ENCODE measurements around the gene KCNK10. TPM values are rescaled to one million over a fixed set of nuclear protein-coding genes. Genes with fewer than 3 reads are reported as not detected.
A peak's percentile ranks its signal among the peaks of the same experiment; 100 is the strongest.

KCNK10 gene
- total and polyA plus RNA-seq, 2 experiments from 2014 or later, result 1.6 to 1.7 TPM

- Histone ChIP-seq H3K4me3 (no peak overlapping the region), H3K4me1 (ENCODE audit: insufficient read depth) (peaks cover 5% of the 10 kb centered on the region), H3K9me2 (replicated peaks; ENCODE audit: insufficient read depth) (no peaks in the 10 kb centered on the region), H3K4me2 (no peak overlapping the region), H3K79me2 (no peaks in the 10 kb centered on the region), H3K27ac (no peak overlapping the region), H3K9me3 (ENCODE audit: low read depth) (no peaks in the 10 kb centered on the region), H3K27me3 (no peaks in the 10 kb centered on the region), H4K20me1 (ENCODE audit: insufficient read depth, poor library complexity, severe bottlenecking) (no peaks in the 10 kb centered on the region), H3K36me3 (replicated peaks; ENCODE audit: insufficient read depth, low read depth) (no peaks in the 10 kb centered on the region), H2AFZ (no peak overlapping the region)
- TF ChIP-seq CTCF (IDR thresholded peaks at IDR 0.05; ENCODE audit: poor library complexity), result no peak
- no peak for TF ChIP-seq EZH2phosphoT487 (IDR thresholded peaks at IDR 0.05; ENCODE audit: low read depth, severe bottlenecking, unreplicated experiment)
- TF ChIP-seq EZH2 (IDR thresholded peaks at IDR 0.05; ENCODE audit: borderline replicate concordance), result no peak
- no peak for DNase-seq (ENCODE audit: low spot score)
- 92% methylated on average over 1 of the region's 1 CpG for WGBS (ENCODE audit: low lambda C conversion rate, missing lambda C conversion rate)
These were observed 67.9 kb downstream of the KCNK10 start for GRCh38 chr14:88255196-88255595.

GRCh38 chr14:88252498-88252897, 70.6 kb downstream of the KCNK10 start:
- Histone ChIP-seq H3K27me3 (no peaks in the 10 kb centered on the region), H3K9me3 (ENCODE audit: low read depth) (no peaks in the 10 kb centered on the region), H3K79me2 (no peaks in the 10 kb centered on the region), H3K9me2 (replicated peaks; ENCODE audit: insufficient read depth) (no peaks in the 10 kb centered on the region), H3K27ac (no peak overlapping the region), H2AFZ (no peak overlapping the region), H3K4me2 (no peak overlapping the region), H4K20me1 (ENCODE audit: insufficient read depth, poor library complexity, severe bottlenecking) (no peaks in the 10 kb centered on the region), H3K4me3 (no peak overlapping the region), H3K36me3 (replicated peaks; ENCODE audit: insufficient read depth, low read depth) (no peaks in the 10 kb centered on the region), H3K4me1 (ENCODE audit: insufficient read depth) (peaks cover 5% of the 10 kb centered on the region)
- 78% methylated on average over 3 of the region's 3 CpGs for WGBS (ENCODE audit: low lambda C conversion rate, missing lambda C conversion rate)
- TF ChIP-seq CTCF (IDR thresholded peaks at IDR 0.05; ENCODE audit: poor library complexity) (no peak), EZH2 (IDR thresholded peaks at IDR 0.05; ENCODE audit: borderline replicate concordance) (no peak), EZH2phosphoT487 (IDR thresholded peaks at IDR 0.05; ENCODE audit: low read depth, severe bottlenecking, unreplicated experiment) (no peak)
- DNase-seq (ENCODE audit: low spot score), result no peak

GRCh38 chr14:88251650-88252049, 71.4 kb downstream of the KCNK10 start:
- Histone ChIP-seq H3K27me3 (no peaks in the 10 kb centered on the region), H3K9me2 (replicated peaks; ENCODE audit: insufficient read depth) (no peaks in the 10 kb centered on the region), H3K36me3 (replicated peaks; ENCODE audit: insufficient read depth, low read depth) (no peaks in the 10 kb centered on the region), H3K4me2 (no peak overlapping the region), H3K27ac (no peak overlapping the region), H3K79me2 (no peaks in the 10 kb centered on the region), H2AFZ (no peak overlapping the region), H3K4me1 (ENCODE audit: insufficient read depth) (peaks cover 10% of the 10 kb centered on the region), H4K20me1 (ENCODE audit: insufficient read depth, poor library complexity, severe bottlenecking) (no peaks in the 10 kb centered on the region), H3K4me3 (no peak overlapping the region), H3K9me3 (ENCODE audit: low read depth) (no peaks in the 10 kb centered on the region)
- 57% methylated on average over 1 of the region's 1 CpG for WGBS (ENCODE audit: low lambda C conversion rate, missing lambda C conversion rate)
- TF ChIP-seq EZH2phosphoT487 (IDR thresholded peaks at IDR 0.05; ENCODE audit: low read depth, severe bottlenecking, unreplicated experiment) (no peak), CTCF (IDR thresholded peaks at IDR 0.05; ENCODE audit: poor library complexity) (no peak), EZH2 (IDR thresholded peaks at IDR 0.05; ENCODE audit: borderline replicate concordance) (no peak)
- DNase-seq (ENCODE audit: low spot score), result no peak

DNA sequence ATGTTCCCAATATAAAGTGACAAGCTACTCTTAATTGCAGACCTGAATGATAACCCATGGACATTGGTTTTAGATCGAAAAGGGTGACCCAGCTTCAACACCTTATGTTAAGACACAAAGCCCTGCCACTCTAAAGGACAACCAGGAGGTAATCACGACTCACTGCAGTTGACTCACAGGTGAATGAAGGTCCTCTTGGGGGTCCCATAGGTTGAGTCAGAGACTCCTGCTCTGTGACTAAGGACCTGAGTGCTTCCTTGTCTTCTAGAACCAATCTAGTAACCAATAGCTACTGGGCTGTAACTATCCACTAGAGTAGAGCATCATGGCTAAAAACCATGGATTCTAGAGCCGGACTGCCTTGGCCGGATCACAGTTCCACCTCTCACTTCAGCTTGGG, 73.8 kb downstream of the KCNK10 start:
- no peaks in the 10 kb centered on the region for H3K9me3 ChIP-seq (ENCODE audit: low read depth)
- H3K9me2 ChIP-seq (replicated peaks; ENCODE audit: insufficient read depth), result no peaks in the 10 kb centered on the region
- no peak overlapping the region for H3K4me2 ChIP-seq
- peaks cover 5% of the 10 kb centered on the region for H3K4me1 ChIP-seq (ENCODE audit: insufficient read depth)
- H3K4me3 ChIP-seq, result no peak overlapping the region
- no peak for DNase-seq (ENCODE audit: low spot score)
- no peaks in the 10 kb centered on the region for H3K36me3 ChIP-seq (replicated peaks; ENCODE audit: insufficient read depth, low read depth)
- peak overlapping the region; percentile 65 for H3K27ac ChIP-seq
- H3K27me3 ChIP-seq, result no peaks in the 10 kb centered on the region
- no peaks in the 10 kb centered on the region for H4K20me1 ChIP-seq (ENCODE audit: insufficient read depth, poor library complexity, severe bottlenecking)
- no peak overlapping the region for H2AFZ ChIP-seq
- TF ChIP-seq EZH2 (IDR thresholded peaks at IDR 0.05; ENCODE audit: borderline replicate concordance) (no peak), CTCF (IDR thresholded peaks at IDR 0.05; ENCODE audit: poor library complexity) (no peak), EZH2phosphoT487 (IDR thresholded peaks at IDR 0.05; ENCODE audit: low read depth, severe bottlenecking, unreplicated experiment) (no peak)
- 95% methylated on average over 4 of the region's 4 CpGs for WGBS (ENCODE audit: low lambda C conversion rate, missing lambda C conversion rate)
- H3K79me2 ChIP-seq, result no peaks in the 10 kb centered on the region
